Coronary artery (tissue), 2 donors: Measurements from ENCODE around the gene NUP214.
"Not testable (repeated sequence)": the region's sequence is repeated elsewhere in the genome, so short reads cannot be mapped to it uniquely, and the experiment has no call there.

ENCODE experiments used
- DNase-seq: peaks from one replicate; pipeline ENCODE4 v3.0.0-alpha.2; 2017; ENCODE audit warnings: low spot score
- H3K27ac ChIP-seq, 2 donors: fragments of 200-600 bp; sonication (generic); one replicate each; pipeline ENCODE4 v1.5.1; 2016 to 2019
- H3K4me3 ChIP-seq: fragments of 200-600 bp; sonication (generic); 2 replicates; pipeline ENCODE4 v1.5.1; 2016; ENCODE audit warnings: mild to moderate bottlenecking, moderate library complexity
- TF ChIP-seq, protein P1 (sequence below): fragments of 200-600 bp; sonication (generic); IDR thresholded peaks from one replicate; pipeline ENCODE4 v1.5.1; 2019; ENCODE audit warnings: antibody characterized with exemption

NUP214 gene

GRCh38 chr9:131097948-131098278 lies 27.5 kb upstream of the NUP214 start:
- Histone ChIP-seq H3K27ac (peak overlapping the region; percentile 6 to 78), H3K4me3 (peak overlapping the region; percentile 74)
- TF ChIP-seq, protein P1, sequence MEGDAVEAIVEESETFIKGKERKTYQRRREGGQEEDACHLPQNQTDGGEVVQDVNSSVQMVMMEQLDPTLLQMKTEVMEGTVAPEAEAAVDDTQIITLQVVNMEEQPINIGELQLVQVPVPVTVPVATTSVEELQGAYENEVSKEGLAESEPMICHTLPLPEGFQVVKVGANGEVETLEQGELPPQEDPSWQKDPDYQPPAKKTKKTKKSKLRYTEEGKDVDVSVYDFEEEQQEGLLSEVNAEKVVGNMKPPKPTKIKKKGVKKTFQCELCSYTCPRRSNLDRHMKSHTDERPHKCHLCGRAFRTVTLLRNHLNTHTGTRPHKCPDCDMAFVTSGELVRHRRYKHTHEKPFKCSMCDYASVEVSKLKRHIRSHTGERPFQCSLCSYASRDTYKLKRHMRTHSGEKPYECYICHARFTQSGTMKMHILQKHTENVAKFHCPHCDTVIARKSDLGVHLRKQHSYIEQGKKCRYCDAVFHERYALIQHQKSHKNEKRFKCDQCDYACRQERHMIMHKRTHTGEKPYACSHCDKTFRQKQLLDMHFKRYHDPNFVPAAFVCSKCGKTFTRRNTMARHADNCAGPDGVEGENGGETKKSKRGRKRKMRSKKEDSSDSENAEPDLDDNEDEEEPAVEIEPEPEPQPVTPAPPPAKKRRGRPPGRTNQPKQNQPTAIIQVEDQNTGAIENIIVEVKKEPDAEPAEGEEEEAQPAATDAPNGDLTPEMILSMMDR: no peak
- no peak for DNase-seq

DNA sequence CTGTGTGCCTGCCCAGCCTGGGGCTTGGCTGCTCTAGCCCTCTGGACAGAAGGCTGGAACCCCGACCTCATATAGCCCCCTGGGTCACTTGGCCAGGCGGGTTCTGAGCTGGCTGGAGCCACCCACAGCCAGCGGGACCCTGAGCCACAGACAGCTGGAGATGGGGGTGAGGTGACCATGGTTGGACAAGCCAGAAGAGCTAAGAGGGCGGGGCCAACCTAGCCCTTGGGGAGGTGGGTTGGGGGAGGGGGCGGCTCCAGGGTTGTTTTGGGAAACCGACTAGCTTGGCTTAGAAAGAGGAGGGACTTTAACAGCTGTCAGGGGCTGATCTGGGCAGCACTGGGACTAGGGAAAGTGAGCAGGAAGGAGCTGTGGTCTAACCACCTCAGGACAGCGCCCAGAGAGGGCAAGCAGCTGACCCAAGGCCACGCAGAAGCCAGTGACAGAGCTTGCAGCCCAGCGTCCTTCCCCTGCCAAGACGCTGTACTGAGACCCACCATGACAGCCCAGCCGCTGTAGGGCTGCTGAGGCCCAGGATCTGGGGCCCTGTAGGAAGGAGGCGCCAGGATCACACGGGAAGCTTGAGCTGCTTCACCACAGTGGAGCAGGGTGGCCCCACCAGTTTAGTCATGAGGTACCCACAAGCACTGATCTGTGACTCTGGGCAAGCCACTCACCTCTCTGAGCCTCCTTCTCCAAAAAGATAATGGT lies 26.8 kb upstream of the NUP214 start:
- peak overlapping the region; percentile 74 for H3K4me3 ChIP-seq
- TF ChIP-seq, protein P1: no peak
- H3K27ac ChIP-seq: peak overlapping the region; percentile 6 to 78
- DNase-seq: no peak

- TF ChIP-seq, protein P1: no peak
- Histone ChIP-seq H3K27ac (peak overlapping the region in 1 of 2 donors; percentile 78), H3K4me3 (peak overlapping the region; percentile 74)
- no peak for DNase-seq
Measured at GRCh38 chr9:131099102-131099606, 26.2 kb upstream of the NUP214 start.

- Histone ChIP-seq H3K27ac (peak overlapping the region in 1 of 2 donors; percentile 82), H3K4me3 (peak overlapping the region; percentile 47)
Measured at GRCh38 chr9:131099845-131100244, 25.5 kb upstream of the NUP214 start.

DNA sequence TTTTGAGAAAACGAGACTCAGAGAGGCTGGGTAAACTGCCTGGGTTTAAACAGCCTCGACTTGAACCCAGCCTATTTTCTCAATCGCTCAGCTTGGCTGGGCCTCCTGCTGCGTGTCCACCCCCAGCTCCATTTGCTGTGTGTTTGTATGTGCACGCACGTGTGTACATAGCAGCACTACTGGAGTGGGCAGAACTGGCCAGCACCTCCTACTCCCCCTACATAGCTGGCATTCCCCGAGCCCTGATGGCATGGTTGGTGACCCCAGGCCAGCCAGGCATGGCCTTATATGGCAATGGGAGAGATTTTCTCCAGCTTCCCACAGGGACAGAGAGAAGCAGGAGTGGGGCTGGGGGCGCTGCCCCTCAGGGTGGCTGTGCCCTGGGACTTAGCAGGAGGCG lies 24.9 kb upstream of the NUP214 start:
- H3K27ac ChIP-seq: peak overlapping the region; percentile 22 to 82
- no peak for DNase-seq
- TF ChIP-seq, protein P1: no peak
- peak overlapping the region; percentile 47 for H3K4me3 ChIP-seq

More at GRCh38 chr9:131099845-131100244, 25.5 kb upstream of the NUP214 start:
- DNase-seq: not testable (repeated sequence)

DNA sequence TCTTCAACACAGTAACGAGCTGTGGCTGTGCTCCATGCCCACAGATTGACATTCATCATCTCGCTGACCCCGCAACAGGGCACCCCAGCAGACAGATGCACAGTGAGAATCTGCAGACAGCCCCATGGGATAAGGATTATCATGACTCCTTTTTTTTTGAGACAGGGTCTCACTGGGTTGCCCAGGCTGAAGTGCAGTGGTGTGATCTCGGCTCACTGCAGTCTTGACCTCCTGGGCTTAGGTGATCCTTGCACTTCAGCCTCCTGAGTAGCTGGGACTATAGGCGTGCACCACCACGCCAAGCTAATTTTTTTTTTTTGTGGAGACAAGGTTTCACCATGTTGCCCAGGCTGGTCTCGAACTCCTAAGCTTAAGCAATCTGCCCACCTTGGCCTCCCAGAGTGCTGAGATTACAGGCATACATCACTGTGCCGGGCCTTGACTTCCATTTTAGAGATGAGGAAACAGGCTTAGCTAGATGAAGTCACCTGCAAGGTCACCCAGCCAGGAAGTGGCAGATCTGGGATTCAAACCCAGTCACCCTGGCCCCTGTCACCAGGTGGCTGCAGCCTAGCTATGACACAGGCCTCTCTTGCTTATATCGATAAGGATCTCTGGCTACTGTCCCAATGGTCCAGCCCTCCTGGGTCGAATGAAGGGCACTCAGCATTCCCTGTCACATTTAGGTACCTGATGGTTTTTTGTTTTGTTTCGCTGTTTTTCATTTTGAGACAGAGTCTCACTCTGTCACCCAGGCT lies 24.0 kb upstream of the NUP214 start:
- H3K27ac ChIP-seq: peak overlapping the region in 1 of 2 donors; percentile 82
- TF ChIP-seq, protein P1: no peak
- no peak overlapping the region for H3K4me3 ChIP-seq
- DNase-seq: no peak

- Histone ChIP-seq H3K27ac (peak overlapping the region; percentile 37 to 82), H3K4me3 (peak overlapping the region; percentile 3)
- DNase-seq: no peak
- TF ChIP-seq, protein P1: no peak
Measured at GRCh38 chr9:131103024-131103423, 22.4 kb upstream of the NUP214 start.
